ENCODE data around the gene A2M. TPM values are rescaled to one million over a fixed set of nuclear protein-coding genes. Genes with fewer than 3 reads are reported as not detected.

The A2M gene
- total RNA-seq, 1 experiment from 2014 or later: 1.2 TPM

- no peak overlapping the region for H3K23ac ChIP-seq (ENCODE audit: insufficient read length, low read depth, low read length)
- H2AFZ ChIP-seq (ENCODE audit: low read length): no peak overlapping the region
- no CpG with 5 or more reads among the region's 2 CpGs for WGBS (ENCODE audit: extremely low coverage, insufficient read length, low lambda C conversion rate)
- H3K27ac ChIP-seq (ENCODE audit: insufficient read length, low read depth, low read length): no peak overlapping the region
- Mint-ChIP-seq H3K27ac (no peak overlapping the region), H3K9me3 (peaks cover 2% of the 10 kb centered on the region in 2 experiments; a peak in 2 of 5 replicates), H3K4me1 (no peaks in the 10 kb centered on the region), H3K27me3 (ENCODE audit: low read depth) (no peaks in the 10 kb centered on the region), H3K4me3 (no peak overlapping the region), H3K36me3 (ENCODE audit: insufficient read depth in 1 of 3, low read depth in 3 of 3) (peaks cover 0 to 9% (median 0%) of the 10 kb centered on the region in 3 experiments; a peak in 1 of 7 replicates)
- no peak overlapping the region for H3T11ph ChIP-seq (ENCODE audit: low read length)
- H3K27me3 ChIP-seq (ENCODE audit: insufficient read depth, low read length): no peaks in the 10 kb centered on the region
- H3K79me1 ChIP-seq (ENCODE audit: insufficient read depth, low read depth, low read length, poor library complexity, severe bottlenecking): no peaks in the 10 kb centered on the region
- no peak overlapping the region for H3K56ac ChIP-seq (ENCODE audit: insufficient read length, low read depth, low read length)
- DNase-seq: no peak
- H2BK120ac ChIP-seq (ENCODE audit: low read depth, low read length, poor library complexity, severe bottlenecking): no peak overlapping the region
- no peak overlapping the region for H2AK5ac ChIP-seq (ENCODE audit: insufficient read length, low read length)
- H3K18ac ChIP-seq (ENCODE audit: insufficient read length, low read depth, low read length): no peak overlapping the region
- no peaks in the 10 kb centered on the region for H3K79me2 ChIP-seq (ENCODE audit: insufficient read depth, low read length)
- no peak for TF ChIP-seq CTCF (conservative IDR thresholded peaks at IDR 0.05)
- H3K4me1 ChIP-seq (ENCODE audit: insufficient read depth, low read length): no peaks in the 10 kb centered on the region
- H3K9me3 ChIP-seq (ENCODE audit: control insufficient read depth, low read depth, low read length): no peaks in the 10 kb centered on the region
- H2BK15ac ChIP-seq (ENCODE audit: low read depth, low read length): no peak overlapping the region
- H3K4ac ChIP-seq (ENCODE audit: low read depth, low read length): no peak overlapping the region
- H3K14ac ChIP-seq (ENCODE audit: insufficient read depth, low read length): no peak overlapping the region
- H2BK5ac ChIP-seq (ENCODE audit: insufficient read length, low read length): no peak overlapping the region
- no peak overlapping the region for H2BK20ac ChIP-seq (ENCODE audit: low read depth, low read length, poor library complexity, severe bottlenecking)
- H3K9ac ChIP-seq (ENCODE audit: extremely low read depth, insufficient read length, low read length): no peak overlapping the region
- no peak overlapping the region for H2BK12ac ChIP-seq (ENCODE audit: insufficient read length, low read depth, low read length)
- H4K5ac ChIP-seq (ENCODE audit: insufficient read length, low read depth, low read length): no peak overlapping the region
- H3K23me2 ChIP-seq (ENCODE audit: insufficient read length, low read depth, low read length, poor library complexity, severe bottlenecking): no peaks in the 10 kb centered on the region
- H3K4me2 ChIP-seq (ENCODE audit: insufficient read depth, insufficient read length, low read length): no peak overlapping the region
- H4K20me1 ChIP-seq (ENCODE audit: control insufficient read depth, insufficient read depth, insufficient read length): no peaks in the 10 kb centered on the region
- no peak overlapping the region for H4K91ac ChIP-seq (ENCODE audit: insufficient read length, low read depth, low read length)
- no peak overlapping the region for H4K8ac ChIP-seq (replicated peaks; ENCODE audit: insufficient read length, low read depth, low read length)
Observed at GRCh38 chr12:9130244-9130643, 14.5 kb upstream of the A2M start.

Measured in H9 (cell line).